ENCODE data around the gene TTPAL.

The TTPAL gene

DNA sequence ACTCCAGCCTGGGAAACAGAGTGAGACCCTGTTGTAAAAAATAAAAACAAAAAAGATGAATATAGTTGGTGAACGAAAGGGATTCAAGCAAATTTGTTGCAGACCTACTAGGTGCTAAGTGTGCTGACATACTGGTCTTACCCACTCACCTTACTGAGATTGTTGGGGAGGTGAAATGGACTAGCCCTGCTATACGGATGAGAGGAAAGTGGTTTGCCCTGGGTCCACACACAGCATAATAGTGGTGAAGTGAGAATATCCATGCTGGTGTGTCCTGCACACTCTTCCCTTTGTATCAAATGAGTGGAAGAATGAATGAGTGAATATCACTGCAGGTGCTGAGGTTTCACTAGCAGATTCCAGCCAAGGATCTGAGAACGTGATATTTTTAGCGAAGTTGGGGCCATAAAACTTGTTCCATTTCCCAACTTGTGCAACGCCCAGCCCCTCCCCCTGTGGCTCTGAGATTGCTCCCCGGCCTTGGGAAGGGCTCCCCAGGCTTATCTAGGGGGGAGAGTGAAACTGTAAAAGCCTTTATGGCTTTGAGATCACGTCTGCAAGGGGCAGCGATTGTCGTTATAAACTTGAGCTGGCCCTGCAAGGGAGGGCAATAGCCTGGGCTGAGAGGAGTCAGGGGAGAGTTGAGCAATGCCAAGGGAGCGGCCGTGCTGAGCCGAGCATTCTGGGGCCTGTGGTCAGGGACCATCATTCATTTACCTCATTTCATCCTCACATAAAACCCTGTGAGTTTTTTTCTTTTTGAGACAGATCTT lies 33.2 kb upstream of the TTPAL start:
- DNase-seq, result no peak

GRCh38 chr20:44445742-44446710 lies 29.6 kb upstream of the TTPAL start:
- no peak for DNase-seq

DNA sequence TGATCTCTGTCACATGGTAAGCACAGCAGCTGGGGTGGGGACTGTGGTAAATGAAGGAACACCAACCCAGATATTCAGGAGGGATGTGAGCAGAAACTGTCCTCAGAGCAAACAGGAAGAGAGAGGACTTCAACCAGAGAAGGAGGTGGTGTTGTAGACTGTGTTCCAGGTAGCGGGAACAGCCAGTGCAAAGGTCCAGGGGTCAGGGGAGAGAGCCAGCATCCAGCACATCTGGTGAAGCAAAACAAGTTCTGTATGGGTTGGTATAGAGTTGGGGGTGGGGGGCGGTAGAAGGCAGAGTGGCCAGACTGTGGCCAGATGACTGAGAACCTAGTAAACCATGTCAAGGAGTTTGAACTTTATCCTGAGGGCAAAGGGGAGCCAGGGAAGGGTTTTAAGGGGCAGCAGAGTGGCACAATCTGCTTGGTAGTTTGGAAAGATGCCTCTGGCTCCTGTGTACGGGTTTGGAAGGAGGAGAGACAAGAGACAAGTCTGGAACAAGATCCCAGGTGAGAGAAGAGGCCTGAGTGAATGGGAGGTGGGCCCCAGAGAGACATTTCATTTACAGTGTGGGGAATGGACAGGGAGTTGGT lies 27.8 kb upstream of the TTPAL start:
- DNase-seq, result no peak

DNA sequence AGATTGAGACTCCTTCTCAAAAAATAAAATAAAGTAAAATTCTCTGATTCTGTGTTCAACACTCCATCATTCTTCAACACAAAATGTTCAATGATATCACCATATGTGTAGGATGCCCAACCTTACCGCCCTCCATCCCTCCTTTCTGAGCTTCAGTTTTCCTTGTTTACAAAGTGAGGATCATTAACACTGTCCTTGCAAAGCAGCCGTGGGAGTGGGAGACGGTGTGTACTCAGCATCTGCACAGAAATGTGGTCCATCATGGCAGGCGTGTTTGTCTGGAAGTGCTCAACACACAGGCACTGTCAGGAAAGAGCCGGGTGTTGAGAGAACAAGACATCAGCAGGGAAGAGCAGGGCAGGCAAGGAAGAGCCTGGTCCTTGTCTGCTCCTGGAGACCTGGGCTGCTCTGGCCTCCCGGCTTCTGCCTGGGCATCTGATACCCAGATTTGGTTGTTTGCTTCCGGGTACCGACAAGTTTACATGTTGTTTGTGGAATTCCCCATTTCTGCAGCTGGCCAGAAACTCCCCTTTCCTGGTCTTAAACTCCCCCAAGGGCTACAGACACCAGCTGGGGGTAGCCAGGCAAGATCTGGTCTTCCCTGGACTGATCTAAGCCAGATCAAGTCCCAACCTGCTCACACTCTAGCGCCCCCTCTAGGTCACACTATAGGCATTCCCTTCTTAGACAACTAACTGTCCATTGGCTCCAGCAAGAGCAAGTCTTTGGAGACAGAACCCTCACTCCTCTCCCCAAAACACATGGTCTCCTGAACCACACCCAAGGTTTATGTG lies 26.7 kb upstream of the TTPAL start:
- no peak for DNase-seq

DNA sequence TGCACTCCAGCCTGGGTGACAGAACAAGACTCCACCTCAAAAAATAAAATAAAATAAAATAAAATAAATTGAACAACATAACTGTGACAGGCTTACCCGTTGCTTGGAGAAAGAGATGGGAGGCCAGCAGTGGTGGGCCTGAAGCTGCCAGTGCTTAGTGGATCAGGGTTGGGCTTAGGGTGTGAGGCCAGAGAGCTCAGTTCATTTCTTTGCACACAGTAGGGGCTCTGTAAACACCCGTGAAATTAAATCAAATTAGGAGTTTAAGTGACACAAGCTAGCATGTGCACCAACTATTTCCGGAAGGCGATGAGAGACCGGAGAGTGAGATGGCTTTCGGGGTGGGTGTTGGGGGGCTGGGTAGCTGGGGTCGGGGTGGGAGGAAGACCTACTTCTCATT lies 25.8 kb upstream of the TTPAL start:
- no peak for DNase-seq

DNA sequence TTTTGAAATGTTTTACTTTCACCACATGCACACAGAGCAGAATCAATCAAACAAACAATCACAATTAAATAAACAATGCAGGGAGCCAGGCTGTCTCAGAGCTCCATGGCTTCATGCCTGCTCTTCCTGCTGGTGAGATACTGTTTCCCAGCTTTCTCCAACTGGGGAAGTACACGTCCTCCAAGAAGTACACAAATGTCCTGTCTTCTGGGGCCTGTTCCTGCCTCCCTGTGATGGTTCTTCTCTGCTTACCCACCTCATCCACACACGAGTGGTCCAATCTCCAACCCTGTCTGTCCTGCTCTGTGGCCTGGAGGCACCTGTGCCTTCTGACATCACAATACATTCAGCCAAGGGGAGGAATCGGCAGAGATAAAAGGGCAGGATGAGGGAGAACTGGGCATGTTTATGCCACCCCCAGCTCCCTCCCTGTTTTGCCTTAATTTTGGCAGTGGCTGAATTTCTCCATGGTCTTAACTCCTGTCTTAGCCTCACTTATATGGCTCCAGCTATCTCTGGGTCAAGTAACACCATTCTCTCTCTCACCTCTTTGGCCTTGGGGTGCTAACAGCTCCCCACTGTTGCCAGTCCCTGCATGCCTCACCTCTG lies 25.3 kb upstream of the TTPAL start:
- no peak for DNase-seq

DNA sequence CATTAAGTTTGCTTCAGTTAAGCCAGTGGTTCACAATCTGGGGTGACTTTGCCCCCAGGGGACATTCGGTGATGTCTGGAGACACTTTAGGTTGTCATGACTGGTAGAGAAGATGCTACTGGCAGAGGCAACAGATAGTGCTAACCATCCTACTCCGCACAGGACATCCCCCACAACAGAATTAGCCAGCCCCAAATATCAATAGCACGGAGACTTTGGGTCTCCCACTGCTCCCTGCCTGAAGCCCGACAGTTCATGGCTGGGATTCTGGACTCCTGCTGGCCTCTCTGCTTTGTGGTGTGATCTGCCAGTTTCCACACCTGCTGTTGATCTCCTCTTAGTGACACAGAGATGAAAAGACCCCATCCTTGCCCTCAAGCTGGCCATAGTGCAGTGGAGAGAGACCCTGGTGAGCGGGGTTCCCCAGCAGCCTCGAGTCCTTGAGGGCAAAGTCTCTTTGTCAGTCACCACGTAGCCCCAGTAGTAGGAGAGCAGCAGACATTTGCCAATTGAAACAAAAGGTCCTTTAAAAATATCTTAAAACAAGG lies 24.7 kb upstream of the TTPAL start:
- DNase-seq, result no peak

DNA sequence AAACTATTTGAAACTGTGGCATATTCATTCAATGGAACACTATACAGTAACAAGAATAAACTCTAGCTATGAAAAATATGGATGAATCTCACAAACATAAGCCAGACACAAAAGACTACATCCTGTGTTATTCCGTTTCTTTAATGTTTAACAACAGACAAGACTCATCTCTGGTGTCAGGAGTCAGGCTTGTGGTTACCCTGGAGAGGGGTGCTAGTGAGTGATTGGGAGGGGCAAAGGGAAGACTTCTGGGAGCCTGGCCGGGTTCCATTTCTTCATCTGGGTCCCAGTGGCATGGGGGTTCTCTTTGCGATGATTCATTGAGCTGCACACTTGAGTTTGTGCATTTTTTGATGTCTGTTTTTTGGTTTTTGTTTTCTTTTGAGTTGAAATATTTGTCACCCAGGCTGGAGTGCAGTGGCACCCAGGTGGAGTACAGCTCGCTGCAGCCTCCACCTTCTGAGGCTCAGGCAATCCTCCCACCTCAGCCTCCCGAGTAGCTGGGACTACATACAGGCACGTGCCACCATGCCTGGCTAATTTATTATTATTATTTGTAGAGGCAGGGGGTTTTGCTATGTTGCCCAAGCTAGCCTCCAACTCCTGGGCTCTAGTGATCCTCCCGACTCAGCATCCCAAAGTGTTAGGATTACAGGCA lies 21.2 kb upstream of the TTPAL start:
- DNase-seq, result no peak

DNA sequence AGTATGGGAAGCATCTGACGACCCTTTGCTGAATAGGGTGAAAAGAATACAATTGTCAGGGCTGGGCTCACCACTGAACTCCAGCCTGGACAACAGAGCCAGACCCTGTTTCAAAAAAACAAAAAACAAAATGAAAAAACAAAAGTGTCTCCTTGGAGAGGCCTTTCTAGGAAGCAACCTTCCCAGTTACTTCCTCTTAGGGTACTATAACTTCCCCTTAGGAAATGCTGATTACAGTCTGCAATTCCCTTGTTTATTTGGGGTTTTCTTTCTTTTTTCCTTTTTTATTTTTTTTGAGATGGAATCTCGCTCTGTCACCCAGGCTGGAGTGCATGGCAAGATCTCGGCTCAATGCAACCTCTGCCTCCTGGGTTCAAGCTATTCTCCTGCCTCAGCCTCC lies 20.5 kb upstream of the TTPAL start:
- no peak for DNase-seq

DNA sequence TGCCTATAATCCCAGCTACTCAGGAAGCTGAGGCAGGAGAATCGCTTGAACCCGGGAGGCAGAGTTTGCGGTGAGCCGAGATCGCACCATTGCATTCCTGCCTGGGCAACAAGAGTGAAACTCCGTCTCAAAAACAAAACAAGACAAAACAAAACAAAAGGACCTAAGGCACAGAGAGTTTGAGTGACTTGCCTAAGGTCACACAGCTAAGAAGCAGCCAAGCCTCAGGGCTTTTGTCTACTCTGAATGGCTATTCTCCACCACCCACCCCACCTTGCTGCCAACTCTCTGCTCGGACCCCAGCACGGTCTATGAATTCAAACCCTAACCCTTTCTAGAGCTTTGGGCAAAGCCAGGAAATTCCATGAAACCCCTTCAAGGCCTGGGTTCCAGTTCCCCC lies 19.1 kb upstream of the TTPAL start:
- no peak for DNase-seq

DNA sequence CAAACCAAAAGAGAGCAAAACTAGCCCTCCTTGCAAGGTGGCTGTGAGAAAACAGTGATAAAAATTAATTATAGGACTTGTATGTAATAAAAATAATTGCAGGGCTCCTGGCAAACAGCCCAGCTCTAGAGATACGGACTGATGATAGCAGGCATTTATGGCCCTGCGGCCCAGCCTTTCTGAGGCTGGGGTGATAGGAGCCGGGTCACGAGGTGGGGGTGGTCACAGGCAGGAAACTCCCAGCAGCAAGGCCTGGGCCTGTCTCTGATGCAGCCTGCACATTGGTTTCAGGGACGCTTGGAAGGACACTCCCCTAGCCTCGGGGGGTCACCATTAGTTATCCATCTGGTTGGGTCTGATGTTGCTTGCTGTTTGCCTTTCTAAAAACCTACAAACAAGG lies 18.7 kb upstream of the TTPAL start:
- no peak for DNase-seq

DNA sequence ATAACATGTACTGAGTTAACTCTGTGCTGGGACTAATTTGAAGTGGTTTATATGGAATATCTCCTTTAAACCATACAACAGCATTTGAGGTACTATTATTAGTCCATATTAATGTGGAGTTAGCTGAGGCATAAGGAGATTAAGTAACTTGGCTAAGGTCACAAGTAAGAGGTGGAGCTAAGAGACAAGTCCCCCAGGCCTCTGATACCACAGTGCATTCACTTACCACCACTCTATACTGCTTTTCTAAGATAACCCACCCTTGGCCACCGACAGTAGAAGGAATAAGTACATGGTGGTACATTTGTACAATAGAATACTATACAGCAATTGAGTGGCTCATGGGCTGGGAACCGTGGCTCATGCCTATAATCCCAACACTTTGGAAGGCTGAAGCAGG lies 16.4 kb upstream of the TTPAL start:
- no peak for DNase-seq

DNA sequence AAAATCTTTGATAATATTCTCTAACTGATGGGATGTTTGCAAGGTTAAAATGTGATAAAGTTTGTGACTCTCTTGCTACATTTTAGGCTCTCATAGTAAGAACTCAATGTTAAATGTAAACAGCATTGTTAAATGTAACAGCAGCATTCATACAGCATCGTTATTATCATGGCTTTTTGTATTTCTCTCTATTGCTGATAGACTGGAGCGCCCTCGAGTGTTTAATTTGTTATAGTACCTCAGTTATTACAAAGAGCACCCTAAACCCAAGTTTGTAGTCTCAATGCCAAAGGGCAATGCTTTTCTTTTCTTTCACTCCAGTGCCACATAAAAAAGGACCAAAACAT lies 14.9 kb upstream of the TTPAL start:
- peak; percentile 20 for DNase-seq

- no peak for DNase-seq
Observed at GRCh38 chr20:44461142-44461802, 14.4 kb upstream of the TTPAL start.

GRCh38 chr20:44461803-44462174 lies 13.9 kb upstream of the TTPAL start:
- DNase-seq, result no peak

- no peak for DNase-seq
Observed at GRCh38 chr20:44463466-44463865, 12.2 kb upstream of the TTPAL start.

DNA sequence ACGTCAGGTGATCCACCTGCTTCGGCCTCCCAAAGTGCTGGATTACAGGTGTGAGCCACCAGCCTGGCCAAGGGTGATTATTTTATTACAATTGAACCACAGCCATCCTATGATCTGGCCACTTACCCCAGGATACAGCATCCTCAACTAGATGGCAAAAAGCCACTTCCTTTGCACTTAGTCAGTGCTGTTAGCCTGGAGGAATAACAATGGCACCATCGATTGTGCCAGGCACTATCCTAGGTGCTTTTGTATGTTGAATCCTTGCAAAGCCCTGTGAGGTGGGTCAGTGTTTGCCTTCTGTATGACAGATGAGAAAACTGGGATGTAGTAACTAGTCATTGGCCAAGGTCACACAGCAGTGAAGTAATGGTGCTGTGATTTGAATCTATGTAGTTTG lies 11.2 kb upstream of the TTPAL start:
- DNase-seq, result no peak

GRCh38 chr20:44465001-44465560 lies 10.6 kb upstream of the TTPAL start:
- no peak for DNase-seq

GRCh38 chr20:44467289-44467883 lies 8.3 kb upstream of the TTPAL start:
- DNase-seq, result no peak

GRCh38 chr20:44468044-44468782 lies 7.5 kb upstream of the TTPAL start:
- no peak for DNase-seq

All from activated CD4-positive, alpha-beta T cell treated with anti-CD3 and anti-CD28 coated beads, Interleukin-2, amount 50 U/mL, for 16 hours (primary cell).